Brain microvascular endothelial cell (primary cell): ENCODE results near the gene KIZ.

Experiments used
- DNase-seq: peaks from one replicate; pipeline ENCODE4 v3.0.0-alpha.2; 2020
- H3K27ac ChIP-seq: fragments of 250-450 bp; sonication (Bioruptor Pico); 2 replicates; pipeline ENCODE4 v1.5.1; 2020; ENCODE audit warnings: mild to moderate bottlenecking, moderate library complexity
- H3K27me3 ChIP-seq: fragments of 250-450 bp; sonication (Bioruptor Pico); replicated peaks from 2 replicates; pipeline ENCODE4 v1.5.1; 2020; ENCODE audit warnings: mild to moderate bottlenecking
- H3K36me3 ChIP-seq: fragments of 250-450 bp; sonication (Bioruptor Pico); replicated peaks from 2 replicates; pipeline ENCODE4 v1.5.1; 2020; ENCODE audit warnings: mild to moderate bottlenecking
- H3K4me3 ChIP-seq: 2 replicates; pipeline ENCODE4 v1.5.1; 2011; ENCODE audit warnings: low read depth, mild to moderate bottlenecking, control low read depth, low read length, moderate library complexity
- in situ Hi-C: cut with HindIII; loops from 2 replicates; pipeline ENCODE4 v1.10.0; 2017; ENCODE audit warnings: low sequenced_read_pairs, low pct_ligation_motif_present
- TF ChIP-seq, protein P1 (sequence below): IDR thresholded peaks from 2 replicates; pipeline ENCODE4 v1.5.1; 2011; ENCODE audit warnings: low read depth, mild to moderate bottlenecking, moderate library complexity, low read length, control low read depth, inconsistent platforms; ENCODE audit errors: missing control alignments

Gene KIZ

DNA sequence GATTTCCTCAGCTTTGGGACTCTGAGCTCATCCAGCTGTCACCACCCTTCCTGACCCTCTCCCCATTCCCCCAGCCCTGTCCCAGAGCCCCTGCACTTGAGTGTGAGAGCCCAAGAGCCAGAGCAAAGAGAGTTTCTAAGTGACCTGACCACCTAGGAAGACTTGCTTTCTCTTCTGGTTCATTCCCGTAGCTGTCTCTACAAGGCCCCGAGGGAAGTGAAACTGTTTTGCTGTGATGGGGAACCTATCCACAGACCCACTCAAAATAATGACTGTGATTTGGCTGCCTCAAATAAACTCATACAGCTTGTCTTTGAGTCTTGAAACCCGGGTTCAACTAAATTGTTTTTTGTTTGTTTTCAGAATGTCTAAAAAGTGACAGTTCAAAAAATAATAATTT, 102.6 kb downstream of the KIZ start:
- H3K36me3 ChIP-seq: no peaks in the 10 kb centered on the region
- in situ Hi-C loops: no loop called here
- H3K27ac ChIP-seq: no peak overlapping the region
- H3K4me3 ChIP-seq: no peak overlapping the region
- TF ChIP-seq, protein P1, sequence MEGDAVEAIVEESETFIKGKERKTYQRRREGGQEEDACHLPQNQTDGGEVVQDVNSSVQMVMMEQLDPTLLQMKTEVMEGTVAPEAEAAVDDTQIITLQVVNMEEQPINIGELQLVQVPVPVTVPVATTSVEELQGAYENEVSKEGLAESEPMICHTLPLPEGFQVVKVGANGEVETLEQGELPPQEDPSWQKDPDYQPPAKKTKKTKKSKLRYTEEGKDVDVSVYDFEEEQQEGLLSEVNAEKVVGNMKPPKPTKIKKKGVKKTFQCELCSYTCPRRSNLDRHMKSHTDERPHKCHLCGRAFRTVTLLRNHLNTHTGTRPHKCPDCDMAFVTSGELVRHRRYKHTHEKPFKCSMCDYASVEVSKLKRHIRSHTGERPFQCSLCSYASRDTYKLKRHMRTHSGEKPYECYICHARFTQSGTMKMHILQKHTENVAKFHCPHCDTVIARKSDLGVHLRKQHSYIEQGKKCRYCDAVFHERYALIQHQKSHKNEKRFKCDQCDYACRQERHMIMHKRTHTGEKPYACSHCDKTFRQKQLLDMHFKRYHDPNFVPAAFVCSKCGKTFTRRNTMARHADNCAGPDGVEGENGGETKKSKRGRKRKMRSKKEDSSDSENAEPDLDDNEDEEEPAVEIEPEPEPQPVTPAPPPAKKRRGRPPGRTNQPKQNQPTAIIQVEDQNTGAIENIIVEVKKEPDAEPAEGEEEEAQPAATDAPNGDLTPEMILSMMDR: no peak
- no peaks in the 10 kb centered on the region for H3K27me3 ChIP-seq
- DNase-seq: no peak

DNA sequence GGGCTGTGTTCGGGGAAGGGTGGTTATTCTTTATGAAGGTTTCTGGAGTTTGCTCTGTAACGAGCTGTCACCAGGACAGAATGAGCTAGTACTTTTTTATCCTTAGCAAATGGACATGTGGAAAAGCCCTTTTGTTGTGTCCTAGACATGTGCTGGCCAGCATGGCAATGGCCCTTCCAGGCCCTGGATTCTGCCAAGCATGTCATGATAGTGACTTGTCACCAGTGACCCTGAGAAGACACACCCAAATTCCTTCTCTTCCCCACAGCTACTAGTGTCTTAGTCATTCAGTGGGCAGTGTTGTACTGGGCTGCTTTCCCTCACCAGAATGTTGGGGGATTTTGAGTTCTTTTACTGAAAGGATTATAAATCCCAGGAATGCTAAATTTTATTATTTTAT, 103.3 kb downstream of the KIZ start:
- TF ChIP-seq, protein P1: no peak
- in situ Hi-C loops: no loop called here

DNA sequence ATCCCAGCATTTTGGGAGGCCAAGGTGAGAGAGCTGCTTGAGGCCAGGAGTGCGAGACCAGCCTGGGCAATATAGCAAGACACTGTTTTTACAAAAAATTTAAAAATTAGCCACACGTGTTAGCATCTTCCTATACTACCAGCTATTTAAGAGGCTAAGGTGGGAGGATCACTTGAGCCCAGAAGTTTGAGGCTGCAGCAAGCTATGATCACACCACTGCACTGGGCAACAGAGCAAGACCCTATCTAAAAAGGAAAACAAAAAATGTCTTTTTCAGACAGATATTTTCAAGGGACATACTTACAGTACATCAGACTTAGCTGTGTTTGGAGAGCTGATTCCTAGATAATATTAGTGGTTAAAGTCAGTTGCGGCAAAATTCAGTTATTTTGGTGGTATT, 104.3 kb downstream of the KIZ start:
- no peaks in the 10 kb centered on the region for H3K27me3 ChIP-seq
- no peak overlapping the region for H3K4me3 ChIP-seq
- no peak overlapping the region for H3K27ac ChIP-seq
- TF ChIP-seq, protein P1: no peak
- H3K36me3 ChIP-seq: no peaks in the 10 kb centered on the region
- DNase-seq: no peak
- in situ Hi-C loops: no loop called here

More for the DNA sequence above, 103.3 kb downstream of the KIZ start:
- Histone ChIP-seq H3K27me3 (no peaks in the 10 kb centered on the region), H3K4me3 (no peak overlapping the region), H3K27ac (no peak overlapping the region), H3K36me3 (no peaks in the 10 kb centered on the region)
- DNase-seq: no peak

DNA sequence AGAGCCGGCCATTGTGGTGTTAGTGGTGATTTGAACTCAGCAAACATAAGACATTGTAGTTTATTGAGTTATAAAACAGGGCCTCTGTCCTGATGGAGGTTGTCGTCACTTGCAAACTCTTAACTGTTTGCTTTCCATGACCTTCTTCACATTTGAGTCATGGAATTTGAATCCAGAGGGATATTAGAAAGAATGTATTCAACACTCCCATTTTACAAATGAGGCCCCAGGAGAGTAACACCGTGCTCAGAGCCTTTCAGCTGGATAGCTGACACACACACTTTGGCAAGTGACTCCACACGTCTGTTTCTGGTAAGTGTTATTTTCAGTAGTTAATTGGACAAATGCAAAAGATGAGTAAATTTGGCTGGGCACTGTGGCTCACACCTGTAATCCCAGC, 104.8 kb downstream of the KIZ start:
- Histone ChIP-seq H3K4me3 (no peak overlapping the region), H3K27me3 (no peaks in the 10 kb centered on the region), H3K36me3 (no peaks in the 10 kb centered on the region), H3K27ac (no peak overlapping the region)
- DNase-seq: no peak
- in situ Hi-C loops: no loop called here
- TF ChIP-seq, protein P1: no peak

DNA sequence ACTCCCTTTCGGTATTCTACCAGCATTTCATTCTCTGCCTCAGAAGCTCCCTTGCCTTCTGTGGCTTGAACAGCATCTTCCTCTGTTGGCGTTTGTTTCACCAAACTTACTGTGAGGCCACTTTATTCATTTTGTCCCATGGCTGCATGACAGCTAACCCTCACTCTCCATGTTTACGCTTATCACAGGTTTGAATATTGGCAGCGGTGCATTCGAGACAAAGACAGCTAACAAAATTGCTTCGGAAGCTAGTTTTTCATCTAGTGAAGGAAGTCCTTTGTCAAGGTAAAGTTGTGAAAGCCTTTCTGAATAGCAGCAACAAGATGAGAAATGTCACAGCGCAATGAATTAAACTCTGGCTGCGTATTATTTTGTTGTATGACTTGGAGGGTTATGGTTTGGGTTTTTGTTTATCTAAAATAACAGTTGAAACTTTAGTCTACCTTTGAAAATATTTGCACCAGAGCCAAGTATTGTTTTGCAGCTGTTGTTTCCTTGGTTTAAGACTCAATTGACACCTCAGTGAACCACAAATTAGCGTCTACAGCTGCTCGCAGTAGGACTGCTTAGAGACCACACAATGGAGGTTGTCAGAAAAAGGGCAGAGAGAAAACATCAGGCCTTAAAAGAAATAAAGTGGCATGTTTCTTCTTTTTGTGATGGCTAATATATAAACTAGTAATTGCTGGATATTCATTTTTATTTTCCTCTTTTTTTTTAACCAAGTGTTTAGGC, 106.8 kb downstream of the KIZ start:
- Histone ChIP-seq H3K36me3 (no peaks in the 10 kb centered on the region), H3K27me3 (no peaks in the 10 kb centered on the region), H3K4me3 (no peak overlapping the region), H3K27ac (no peak overlapping the region)
- in situ Hi-C loops: no loop called here
- TF ChIP-seq, protein P1: no peak
- no peak for DNase-seq

DNA sequence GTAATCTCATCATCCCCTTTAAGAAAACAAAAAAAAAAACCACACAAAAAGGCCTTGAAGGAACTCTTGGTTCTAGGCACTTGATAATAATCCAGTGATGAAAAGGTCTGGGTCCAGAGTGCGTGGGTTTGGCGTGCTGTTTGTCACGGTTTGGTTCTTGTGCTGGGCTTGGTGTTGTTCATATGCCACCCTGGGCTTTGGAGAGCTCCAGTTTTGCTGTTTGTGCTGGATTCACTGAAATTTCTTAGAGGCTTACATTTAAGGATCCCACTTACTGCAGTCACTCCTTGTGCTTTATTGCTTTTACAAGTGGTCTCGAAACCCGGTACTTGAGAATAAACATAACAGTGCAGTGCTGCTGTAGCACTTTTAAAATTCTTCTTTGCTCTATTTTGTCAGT, 108.4 kb downstream of the KIZ start:
- no peak for DNase-seq
- no peak overlapping the region for H3K4me3 ChIP-seq
- TF ChIP-seq, protein P1: no peak
- in situ Hi-C loops: no loop called here
- no peaks in the 10 kb centered on the region for H3K36me3 ChIP-seq
- no peak overlapping the region for H3K27ac ChIP-seq
- H3K27me3 ChIP-seq: no peaks in the 10 kb centered on the region
